ENCODE results near the gene APP.

Gene APP

DNA sequence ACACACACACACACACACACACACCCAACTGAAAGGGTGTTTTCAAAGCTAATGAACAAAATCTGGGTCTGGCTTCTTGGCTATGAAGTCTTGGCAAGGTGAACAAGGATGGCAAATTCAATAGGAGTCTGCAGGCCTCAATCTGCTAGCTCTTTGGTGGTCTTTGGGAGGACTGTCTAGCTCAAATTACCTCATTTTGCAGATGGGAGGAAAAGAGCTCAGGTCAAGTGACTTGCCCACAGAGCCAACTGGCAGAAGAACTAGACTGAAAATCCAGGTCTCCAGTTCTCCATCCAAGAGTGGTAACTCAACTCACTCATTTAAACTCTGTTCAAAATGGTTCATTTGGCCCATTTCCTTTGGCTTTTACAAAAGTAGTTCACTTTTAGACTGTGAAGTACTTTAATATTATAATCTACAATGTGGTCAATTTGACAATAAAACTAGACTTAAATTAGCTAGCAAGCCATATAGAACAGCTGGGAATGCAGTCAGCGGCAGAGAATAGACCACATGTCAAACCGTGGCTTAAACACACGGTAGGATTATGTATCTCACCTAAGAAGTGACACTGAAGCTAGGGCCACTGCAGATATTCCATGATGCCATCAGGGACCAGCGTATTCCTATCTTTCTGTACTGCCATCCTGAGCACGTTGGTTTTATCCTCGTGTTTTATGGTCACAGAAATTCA lies 112.9 kb downstream of the APP start:
- Histone ChIP-seq H3K9me3 (ENCODE audit: low read length) (no peaks in the 10 kb centered on the region), H2AFZ (ENCODE audit: low read length) (no peak overlapping the region), H3K27ac (ENCODE audit: low read depth, low read length, poor library complexity, severe bottlenecking) (no peak overlapping the region), H3K79me2 (ENCODE audit: insufficient read depth, low read length) (no peaks in the 10 kb centered on the region), H3K4me2 (ENCODE audit: low read length) (no peak overlapping the region), H3K4me1 (ENCODE audit: insufficient read depth, low read length, severe bottlenecking) (no peaks in the 10 kb centered on the region), H3K27me3 (ENCODE audit: insufficient read depth, low read length) (no peaks in the 10 kb centered on the region), H3K9ac (ENCODE audit: low read length) (no peak overlapping the region), H3K4me3 (ENCODE audit: low read depth, low read length, poor library complexity, severe bottlenecking) (no peak overlapping the region), H3K9me2 (ENCODE audit: low read depth, low read length) (no peaks in the 10 kb centered on the region), H3K36me3 (ENCODE audit: insufficient read depth, low read length) (no peaks in the 10 kb centered on the region), H3F3A (ENCODE audit: insufficient read depth, low read length) (no peaks in the 10 kb centered on the region), H4K20me1 (ENCODE audit: insufficient read depth, low read length) (no peaks in the 10 kb centered on the region)
- no peak for TF ChIP-seq EZH2 (IDR thresholded peaks at IDR 0.05; ENCODE audit: borderline replicate concordance, low read length)
- TF ChIP-seq, protein P1, sequence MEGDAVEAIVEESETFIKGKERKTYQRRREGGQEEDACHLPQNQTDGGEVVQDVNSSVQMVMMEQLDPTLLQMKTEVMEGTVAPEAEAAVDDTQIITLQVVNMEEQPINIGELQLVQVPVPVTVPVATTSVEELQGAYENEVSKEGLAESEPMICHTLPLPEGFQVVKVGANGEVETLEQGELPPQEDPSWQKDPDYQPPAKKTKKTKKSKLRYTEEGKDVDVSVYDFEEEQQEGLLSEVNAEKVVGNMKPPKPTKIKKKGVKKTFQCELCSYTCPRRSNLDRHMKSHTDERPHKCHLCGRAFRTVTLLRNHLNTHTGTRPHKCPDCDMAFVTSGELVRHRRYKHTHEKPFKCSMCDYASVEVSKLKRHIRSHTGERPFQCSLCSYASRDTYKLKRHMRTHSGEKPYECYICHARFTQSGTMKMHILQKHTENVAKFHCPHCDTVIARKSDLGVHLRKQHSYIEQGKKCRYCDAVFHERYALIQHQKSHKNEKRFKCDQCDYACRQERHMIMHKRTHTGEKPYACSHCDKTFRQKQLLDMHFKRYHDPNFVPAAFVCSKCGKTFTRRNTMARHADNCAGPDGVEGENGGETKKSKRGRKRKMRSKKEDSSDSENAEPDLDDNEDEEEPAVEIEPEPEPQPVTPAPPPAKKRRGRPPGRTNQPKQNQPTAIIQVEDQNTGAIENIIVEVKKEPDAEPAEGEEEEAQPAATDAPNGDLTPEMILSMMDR (IDR thresholded peaks at IDR 0.05; ENCODE audit: low read length) = no peak

DNA sequence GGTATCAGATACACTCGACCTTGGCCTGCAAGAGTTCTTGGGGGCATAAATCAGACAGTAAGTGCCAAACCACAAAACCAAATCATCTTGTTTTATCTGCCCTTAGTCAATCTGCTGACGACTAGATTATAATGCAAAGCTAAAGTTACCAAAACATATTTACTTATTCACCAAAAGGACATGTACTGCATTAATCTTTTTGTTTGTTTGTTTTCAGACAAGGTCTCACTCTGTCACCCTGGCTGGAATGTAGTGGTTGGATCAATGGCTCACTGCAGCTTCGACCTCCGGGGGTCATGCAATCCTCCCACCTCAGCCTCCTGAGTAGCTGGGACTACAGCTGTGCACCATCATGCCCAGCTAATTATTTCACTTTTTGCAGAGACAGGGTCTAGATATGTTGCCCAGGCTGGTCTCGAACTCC lies 114.7 kb downstream of the APP start:
- Histone ChIP-seq H3K4me2 (ENCODE audit: low read length) (no peak overlapping the region), H3K9me3 (ENCODE audit: low read length) (no peaks in the 10 kb centered on the region), H3K27ac (ENCODE audit: low read depth, low read length, poor library complexity, severe bottlenecking) (no peak overlapping the region), H3K36me3 (ENCODE audit: insufficient read depth, low read length) (no peaks in the 10 kb centered on the region), H3K79me2 (ENCODE audit: insufficient read depth, low read length) (no peaks in the 10 kb centered on the region), H3K4me1 (ENCODE audit: insufficient read depth, low read length, severe bottlenecking) (no peaks in the 10 kb centered on the region), H3K9me2 (ENCODE audit: low read depth, low read length) (no peaks in the 10 kb centered on the region), H4K20me1 (ENCODE audit: insufficient read depth, low read length) (no peaks in the 10 kb centered on the region), H3K27me3 (ENCODE audit: insufficient read depth, low read length) (no peaks in the 10 kb centered on the region), H3K4me3 (ENCODE audit: low read depth, low read length, poor library complexity, severe bottlenecking) (no peak overlapping the region), H2AFZ (ENCODE audit: low read length) (no peak overlapping the region), H3K9ac (ENCODE audit: low read length) (no peak overlapping the region), H3F3A (ENCODE audit: insufficient read depth, low read length) (no peaks in the 10 kb centered on the region)
- TF ChIP-seq, protein P1 (IDR thresholded peaks at IDR 0.05; ENCODE audit: low read length) = no peak
- no peak for TF ChIP-seq EZH2 (IDR thresholded peaks at IDR 0.05; ENCODE audit: borderline replicate concordance, low read length)

DNA sequence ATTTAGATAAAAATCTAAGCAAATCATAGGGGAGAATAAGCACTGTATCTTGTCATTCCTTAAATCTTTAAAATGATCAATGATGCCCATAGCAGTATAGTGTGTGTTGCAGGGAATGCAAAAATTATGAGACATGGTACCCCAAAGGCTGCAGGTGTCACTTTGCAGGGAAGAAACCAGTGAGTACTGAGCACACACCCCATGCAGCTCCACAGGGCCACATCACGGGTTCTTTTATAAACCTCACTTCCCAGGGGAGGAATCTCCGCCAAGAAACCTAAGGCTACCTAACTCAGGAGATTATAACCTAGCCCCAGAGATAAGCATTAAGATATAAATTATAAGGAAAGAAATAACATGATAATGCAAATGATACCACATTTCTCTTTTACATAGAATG lies 115.6 kb downstream of the APP start:
- Histone ChIP-seq H3K36me3 (ENCODE audit: insufficient read depth, low read length) (no peaks in the 10 kb centered on the region), H3K9me2 (ENCODE audit: low read depth, low read length) (no peaks in the 10 kb centered on the region), H3K9ac (ENCODE audit: low read length) (no peak overlapping the region), H3K4me2 (ENCODE audit: low read length) (no peak overlapping the region), H3K9me3 (ENCODE audit: low read length) (no peaks in the 10 kb centered on the region), H2AFZ (ENCODE audit: low read length) (no peak overlapping the region), H3K27me3 (ENCODE audit: insufficient read depth, low read length) (no peaks in the 10 kb centered on the region), H3K4me3 (ENCODE audit: low read depth, low read length, poor library complexity, severe bottlenecking) (no peak overlapping the region), H3F3A (ENCODE audit: insufficient read depth, low read length) (no peaks in the 10 kb centered on the region), H3K27ac (ENCODE audit: low read depth, low read length, poor library complexity, severe bottlenecking) (no peak overlapping the region), H3K79me2 (ENCODE audit: insufficient read depth, low read length) (no peaks in the 10 kb centered on the region), H4K20me1 (ENCODE audit: insufficient read depth, low read length) (no peaks in the 10 kb centered on the region), H3K4me1 (ENCODE audit: insufficient read depth, low read length, severe bottlenecking) (no peaks in the 10 kb centered on the region)
- no peak for TF ChIP-seq EZH2 (IDR thresholded peaks at IDR 0.05; ENCODE audit: borderline replicate concordance, low read length)
- TF ChIP-seq, protein P1 (IDR thresholded peaks at IDR 0.05; ENCODE audit: low read length) = no peak
